Activated T-cell treated with anti-CD3 and anti-CD28 coated beads, Interleukin-2, amount 50 U/mL, for 72 hours (primary cell): Measurements from ENCODE around the gene DPM3. TPM values are rescaled to one million over a fixed set of nuclear protein-coding genes. Genes with fewer than 3 reads are reported as not detected.
"Not testable (repeated sequence)": the region's sequence is repeated elsewhere in the genome, so short reads cannot be mapped to it uniquely, and the experiment has no call there.

Experiments
- ATAC-seq, 2 donors: fragments of 150-1000 bp; cut with Tn5 transposase; replicated peaks in 1 of 2; 2 replicates each; pipeline ENCODE4 v1.10.0; 2021; ENCODE audit warnings: moderate library complexity in 2 of 2, mild to moderate bottlenecking in 1 of 2
- DNase-seq, 2 donors: peaks; one replicate each; pipeline ENCODE4 v3.0.0; 2021 to 2022; ENCODE audit warnings: mixed read lengths in 1 of 2
- H3K27ac Mint-ChIP-seq: one replicate; pipeline ENCODE4 v1.8.0; 2022; ENCODE audit warnings: mild to moderate bottlenecking, moderate library complexity, mixed read lengths
- H3K27me3 Mint-ChIP-seq: one replicate; pipeline ENCODE4 v1.8.0; 2022; ENCODE audit warnings: low read depth, mixed read lengths
- H3K36me3 Mint-ChIP-seq, 2 donors: one replicate each; pipeline ENCODE4 v1.8.0; 2022; ENCODE audit warnings: mixed read lengths in 2 of 2, mild to moderate bottlenecking in 1 of 2; ENCODE audit not compliant: insufficient read depth in 2 of 2
- H3K4me1 Mint-ChIP-seq: one replicate; pipeline ENCODE4 v1.8.0; 2022; ENCODE audit warnings: low read depth, mixed read lengths
- H3K4me3 Mint-ChIP-seq, 2 donors: one replicate each; pipeline ENCODE4 v1.8.0; 2022; ENCODE audit warnings: mild to moderate bottlenecking in 2 of 2, mixed read lengths in 2 of 2, moderate library complexity in 2 of 2
- H3K9me3 Mint-ChIP-seq, 2 donors: one replicate each; pipeline ENCODE4 v1.8.0; 2022; ENCODE audit warnings: mixed read lengths in 2 of 2
- total RNA-seq, 2 donors: library from RNA; stranded (reverse); gene quantifications; one replicate each; pipeline ENCODE4 v1.2.3, GENCODE V29; 2022

Gene DPM3
- total RNA-seq, 2 donors from 2014 or later: 49.4 to 58.9 TPM

GRCh38 chr1:155171836-155172731, 31.8 kb upstream of the DPM3 start:
- Mint-ChIP-seq H3K27me3 (no peaks in the 10 kb centered on the region), H3K4me1 (peaks cover 77% of the 10 kb centered on the region), H3K9me3 (no peaks in the 10 kb centered on the region), H3K27ac (peak overlapping the region; percentile 98), H3K36me3 (peaks cover 6 to 8% of the 10 kb centered on the region in 2 donors), H3K4me3 (peak overlapping the region; percentile 98 to 99)
- DNase-seq (peak in 1 of 2 donors; percentile 62), ATAC-seq (peak; percentile 33 to 39)

- ATAC-seq: no peak
- DNase-seq: no peak
- Mint-ChIP-seq H3K4me3 (no peak overlapping the region), H3K27ac (no peak overlapping the region), H3K27me3 (no peaks in the 10 kb centered on the region), H3K9me3 (no peaks in the 10 kb centered on the region), H3K36me3 (peaks cover 6 to 8% of the 10 kb centered on the region in 2 donors), H3K4me1 (peaks cover 70% of the 10 kb centered on the region)
Measured at GRCh38 chr1:155170806-155171205, 30.5 kb upstream of the DPM3 start.

- Mint-ChIP-seq H3K27me3 (no peaks in the 10 kb centered on the region), H3K9me3 (no peaks in the 10 kb centered on the region), H3K27ac (no peak overlapping the region), H3K4me3 (no peak overlapping the region), H3K4me1 (peaks cover 64% of the 10 kb centered on the region), H3K36me3 (peaks cover 6 to 8% of the 10 kb centered on the region in 2 donors)
- DNase-seq (no peak), ATAC-seq (no peak)
Measured at GRCh38 chr1:155170101-155170785, 29.9 kb upstream of the DPM3 start.

GRCh38 chr1:155169541-155169940, 29.2 kb upstream of the DPM3 start:
- H3K36me3 Mint-ChIP-seq: peaks cover 6 to 8% of the 10 kb centered on the region in 2 donors
- peaks cover 57% of the 10 kb centered on the region for H3K4me1 Mint-ChIP-seq
- H3K27ac Mint-ChIP-seq: no peak overlapping the region
- no peaks in the 10 kb centered on the region for H3K27me3 Mint-ChIP-seq
- ATAC-seq (no peak), DNase-seq (no peak)
- no peaks in the 10 kb centered on the region for H3K9me3 Mint-ChIP-seq
- H3K4me3 Mint-ChIP-seq: no peak overlapping the region

GRCh38 chr1:155168456-155169210, 28.3 kb upstream of the DPM3 start:
- peaks cover 6 to 8% of the 10 kb centered on the region in 2 donors for H3K36me3 Mint-ChIP-seq
- no peaks in the 10 kb centered on the region for H3K9me3 Mint-ChIP-seq
- H3K27ac Mint-ChIP-seq: no peak overlapping the region
- ATAC-seq: no peak
- H3K27me3 Mint-ChIP-seq: no peaks in the 10 kb centered on the region
- H3K4me1 Mint-ChIP-seq: peaks cover 50% of the 10 kb centered on the region
- no peak for DNase-seq
- no peak overlapping the region for H3K4me3 Mint-ChIP-seq

GRCh38 chr1:155168105-155168445, 27.7 kb upstream of the DPM3 start:
- H3K27me3 Mint-ChIP-seq, ATAC-seq, H3K36me3 Mint-ChIP-seq, H3K27ac Mint-ChIP-seq, H3K9me3 Mint-ChIP-seq, DNase-seq: not testable (repeated sequence)
- peaks cover 45% of the 10 kb centered on the region for H3K4me1 Mint-ChIP-seq
- peak overlapping the region; percentile 78 to 84 for H3K4me3 Mint-ChIP-seq

GRCh38 chr1:155167166-155168104, 27.1 kb upstream of the DPM3 start:
- Mint-ChIP-seq H3K27ac (no peak overlapping the region), H3K36me3 (peaks cover 4 to 8% of the 10 kb centered on the region in 2 donors), H3K4me3 (peak overlapping the region; percentile 78 to 84), H3K27me3 (no peaks in the 10 kb centered on the region), H3K4me1 (peaks cover 42% of the 10 kb centered on the region), H3K9me3 (no peaks in the 10 kb centered on the region)
- DNase-seq (peak; percentile 88 to 90), ATAC-seq (peak; percentile 78 to 87)

- H3K27ac Mint-ChIP-seq: no peak overlapping the region
- no peak for DNase-seq
Measured at GRCh38 chr1:155166471-155167165, 26.3 kb upstream of the DPM3 start.

GRCh38 chr1:155166051-155166470, 25.7 kb upstream of the DPM3 start:
- Mint-ChIP-seq H3K9me3 (no peaks in the 10 kb centered on the region), H3K27me3 (no peaks in the 10 kb centered on the region), H3K27ac (no peak overlapping the region), H3K36me3 (peaks cover 3 to 8% of the 10 kb centered on the region in 2 donors), H3K4me1 (peaks cover 28% of the 10 kb centered on the region), H3K4me3 (no peak overlapping the region)
- DNase-seq (no peak), ATAC-seq (no peak)

More at GRCh38 chr1:155166471-155167165, 26.3 kb upstream of the DPM3 start:
- Mint-ChIP-seq H3K9me3 (no peaks in the 10 kb centered on the region), H3K36me3 (peaks cover 3 to 8% of the 10 kb centered on the region in 2 donors), H3K27me3 (no peaks in the 10 kb centered on the region), H3K4me1 (peaks cover 34% of the 10 kb centered on the region), H3K4me3 (peak overlapping the region; percentile 78 to 84)
- ATAC-seq: peak in 1 of 2 donors; percentile 2

GRCh38 chr1:155164625-155165024, 24.3 kb upstream of the DPM3 start:
- not testable (repeated sequence) for DNase-seq, H3K27me3 Mint-ChIP-seq, H3K9me3 Mint-ChIP-seq, H3K4me3 Mint-ChIP-seq, H3K27ac Mint-ChIP-seq, H3K36me3 Mint-ChIP-seq, ATAC-seq
- H3K4me1 Mint-ChIP-seq: peaks cover 24% of the 10 kb centered on the region

GRCh38 chr1:155163785-155164184, 23.5 kb upstream of the DPM3 start:
- ATAC-seq, DNase-seq, H3K36me3 Mint-ChIP-seq, H3K4me3 Mint-ChIP-seq, H3K27me3 Mint-ChIP-seq, H3K27ac Mint-ChIP-seq, H3K9me3 Mint-ChIP-seq: not testable (repeated sequence)
- peaks cover 17% of the 10 kb centered on the region for H3K4me1 Mint-ChIP-seq

- not testable (repeated sequence) for H3K36me3 Mint-ChIP-seq, DNase-seq, H3K4me3 Mint-ChIP-seq, H3K27me3 Mint-ChIP-seq, ATAC-seq, H3K9me3 Mint-ChIP-seq, H3K27ac Mint-ChIP-seq
- peaks cover 10% of the 10 kb centered on the region for H3K4me1 Mint-ChIP-seq
Measured at GRCh38 chr1:155162631-155163030, 22.3 kb upstream of the DPM3 start.
